ENCODE data around the gene MICU1. TPM values are rescaled to one million over a fixed set of nuclear protein-coding genes. Genes with fewer than 3 reads are reported as not detected.

MICU1 gene
- polyA plus RNA-seq, 1 of the 3 experiments (the other 2 are of a cell fraction), result 24.6 TPM

- Histone ChIP-seq H3K27me3 (ENCODE audit: insufficient read depth) (no peaks in the 10 kb centered on the region), H4K20me1 (ENCODE audit: insufficient read depth) (no peaks in the 10 kb centered on the region), H3K27ac (ENCODE audit: low read depth in 2 of 2, low read length in 1 of 2) (no peak overlapping the region), H3K4me1 (ENCODE audit: control insufficient read depth in 1 of 2, insufficient read depth in 2 of 2, low read depth in 1 of 2, low read length in 1 of 2) (no peaks in the 10 kb centered on the region), H3K79me2 (ENCODE audit: insufficient read depth) (no peaks in the 10 kb centered on the region), H3K9ac (no peak overlapping the region), H3F3A (replicated peaks; ENCODE audit: insufficient read depth) (no peaks in the 10 kb centered on the region), H3K4me2 (no peak overlapping the region), H3K4me3 (ENCODE audit: low read depth in 2 of 2, low read length in 1 of 2) (no peak overlapping the region), H3K36me3 (replicated peaks in 1 of 2; ENCODE audit: control insufficient read depth in 1 of 2, insufficient read depth in 2 of 2, low read length in 1 of 2) (peaks cover 0 to 8% of the 10 kb centered on the region in 2 experiments), H3K9me3 (no peaks in the 10 kb centered on the region), H3K9me2 (no peaks in the 10 kb centered on the region), H2AFZ (ENCODE audit: low read depth) (no peak overlapping the region)
- POLR2A ChIA-PET, result no interaction called here
- no peak for DNase-seq
- WGBS (ENCODE audit: low lambda C conversion rate), result 92% methylated on average over 5 of the region's 5 CpGs
- CTCF ChIA-PET, result interaction anchor here (0.6 to 1.1 kb wide), 2 partner anchors 73 to 406 kb away, joined by 3 read pairs; no protein-coding TSS in a partner anchor
- TF ChIP-seq ZBTB33 (IDR thresholded peaks at IDR 0.05; ENCODE audit: borderline replicate concordance, low read depth), result no peak
- no peak for TF ChIP-seq GABPA (IDR thresholded peaks at IDR 0.05; ENCODE audit: low read depth)
- TF ChIP-seq JUND (IDR thresholded peaks at IDR 0.05), result no peak
- no peak for TF ChIP-seq FOXJ3 (CRISPR knock-in tag; IDR thresholded peaks at IDR 0.05)
- TF ChIP-seq MEF2A (IDR thresholded peaks at IDR 0.05; ENCODE audit: borderline replicate concordance, low read depth), result no peak
- no peak for TF ChIP-seq USF2 (IDR thresholded peaks at IDR 0.05; ENCODE audit: borderline replicate concordance, low read depth, low read length)
- no peak for TF ChIP-seq TEAD4 (IDR thresholded peaks at IDR 0.05; ENCODE audit: borderline replicate concordance, insufficient read depth)
- TF ChIP-seq SMC3 (IDR thresholded peaks at IDR 0.05; ENCODE audit: low read depth, low read length), result no peak
- no peak for TF ChIP-seq TCF12 (IDR thresholded peaks at IDR 0.05)
- TF ChIP-seq YY1 (IDR thresholded peaks at IDR 0.05; ENCODE audit: low read depth), result no peak
- no peak for TF ChIP-seq PBX3 (IDR thresholded peaks at IDR 0.05)
- TF ChIP-seq, protein P1, sequence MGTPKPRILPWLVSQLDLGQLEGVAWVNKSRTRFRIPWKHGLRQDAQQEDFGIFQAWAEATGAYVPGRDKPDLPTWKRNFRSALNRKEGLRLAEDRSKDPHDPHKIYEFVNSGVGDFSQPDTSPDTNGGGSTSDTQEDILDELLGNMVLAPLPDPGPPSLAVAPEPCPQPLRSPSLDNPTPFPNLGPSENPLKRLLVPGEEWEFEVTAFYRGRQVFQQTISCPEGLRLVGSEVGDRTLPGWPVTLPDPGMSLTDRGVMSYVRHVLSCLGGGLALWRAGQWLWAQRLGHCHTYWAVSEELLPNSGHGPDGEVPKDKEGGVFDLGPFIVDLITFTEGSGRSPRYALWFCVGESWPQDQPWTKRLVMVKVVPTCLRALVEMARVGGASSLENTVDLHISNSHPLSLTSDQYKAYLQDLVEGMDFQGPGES (IDR thresholded peaks at IDR 0.05; ENCODE audit: low read depth, low read length), result no peak
- no peak for TF ChIP-seq NRF1 (IDR thresholded peaks at IDR 0.05; ENCODE audit: low read depth, low read length)
- no peak for TF ChIP-seq SIN3A (IDR thresholded peaks at IDR 0.05; ENCODE audit: borderline replicate concordance, low read depth, low read length)
- TF ChIP-seq CTCF (IDR thresholded peaks at IDR 0.05), result no peak
- no peak for TF ChIP-seq MAX (IDR thresholded peaks at IDR 0.05; ENCODE audit: low read depth)
- no peak for TF ChIP-seq CHD2 (IDR thresholded peaks at IDR 0.05; ENCODE audit: low read length, partially characterized antibody)
- TF ChIP-seq RAD21 (IDR thresholded peaks at IDR 0.05; ENCODE audit: low read length), result no peak
- TF ChIP-seq MXI1 (IDR thresholded peaks at IDR 0.05; ENCODE audit: low read depth, low read length), result no peak
Observed at GRCh38 chr10:72426986-72427385, 198.9 kb downstream of the MICU1 start.
